ENCODE measurements around the gene TNFAIP3. TPM values are rescaled to one million over a fixed set of nuclear protein-coding genes. Genes with fewer than 3 reads are reported as not detected.
"Not testable (repeated sequence)": the region's sequence is repeated elsewhere in the genome, so short reads cannot be mapped to it uniquely, and the experiment has no call there.

The TNFAIP3 gene
- total RNA-seq, 4 donors from 2014 or later, result 21.0 to 54.3 (median 29.8) TPM

DNA sequence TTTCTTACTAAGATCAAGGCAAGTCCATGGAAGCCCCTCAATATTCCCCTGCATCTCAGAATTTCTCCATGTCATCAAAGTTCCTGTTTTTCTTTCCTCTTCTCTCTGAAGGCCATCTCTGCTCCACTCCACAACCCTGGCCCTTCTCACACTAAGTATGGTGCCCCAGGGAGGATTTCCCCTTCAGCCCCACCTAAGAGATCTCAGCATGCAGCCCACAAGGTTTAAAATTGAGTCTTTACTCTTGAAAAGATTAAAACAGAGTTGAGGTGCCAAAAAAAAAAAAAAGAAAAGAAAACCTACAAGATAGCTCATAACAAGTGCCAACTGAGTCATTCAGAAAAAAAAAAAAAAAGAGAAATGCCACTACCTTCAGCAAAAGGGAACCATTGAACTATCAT is 36.5 kb upstream of the TNFAIP3 start:
- H3K27ac ChIP-seq (replicated peaks in 1 of 4), result no peak overlapping the region
- no peak for DNase-seq (ENCODE audit: extremely low spot score)
- intact Hi-C loops (cut with DNase I), result no loop called here
- H3K36me3 ChIP-seq, result no peaks in the 10 kb centered on the region
- no peaks in the 10 kb centered on the region for H3K9me3 ChIP-seq
- H3K27me3 ChIP-seq, result no peaks in the 10 kb centered on the region
- TF ChIP-seq, protein P1, sequence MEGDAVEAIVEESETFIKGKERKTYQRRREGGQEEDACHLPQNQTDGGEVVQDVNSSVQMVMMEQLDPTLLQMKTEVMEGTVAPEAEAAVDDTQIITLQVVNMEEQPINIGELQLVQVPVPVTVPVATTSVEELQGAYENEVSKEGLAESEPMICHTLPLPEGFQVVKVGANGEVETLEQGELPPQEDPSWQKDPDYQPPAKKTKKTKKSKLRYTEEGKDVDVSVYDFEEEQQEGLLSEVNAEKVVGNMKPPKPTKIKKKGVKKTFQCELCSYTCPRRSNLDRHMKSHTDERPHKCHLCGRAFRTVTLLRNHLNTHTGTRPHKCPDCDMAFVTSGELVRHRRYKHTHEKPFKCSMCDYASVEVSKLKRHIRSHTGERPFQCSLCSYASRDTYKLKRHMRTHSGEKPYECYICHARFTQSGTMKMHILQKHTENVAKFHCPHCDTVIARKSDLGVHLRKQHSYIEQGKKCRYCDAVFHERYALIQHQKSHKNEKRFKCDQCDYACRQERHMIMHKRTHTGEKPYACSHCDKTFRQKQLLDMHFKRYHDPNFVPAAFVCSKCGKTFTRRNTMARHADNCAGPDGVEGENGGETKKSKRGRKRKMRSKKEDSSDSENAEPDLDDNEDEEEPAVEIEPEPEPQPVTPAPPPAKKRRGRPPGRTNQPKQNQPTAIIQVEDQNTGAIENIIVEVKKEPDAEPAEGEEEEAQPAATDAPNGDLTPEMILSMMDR (IDR thresholded peaks at IDR 0.05), result no peak
- TF ChIP-seq POLR2AphosphoS5 (IDR thresholded peaks at IDR 0.05) (no peak), EP300 (IDR thresholded peaks at IDR 0.05) (no peak), POLR2A (IDR thresholded peaks at IDR 0.05; ENCODE audit: low read depth) (no peak)
- H3K4me3 ChIP-seq, result no peak overlapping the region
- no peaks in the 10 kb centered on the region for H3K4me1 ChIP-seq

DNA sequence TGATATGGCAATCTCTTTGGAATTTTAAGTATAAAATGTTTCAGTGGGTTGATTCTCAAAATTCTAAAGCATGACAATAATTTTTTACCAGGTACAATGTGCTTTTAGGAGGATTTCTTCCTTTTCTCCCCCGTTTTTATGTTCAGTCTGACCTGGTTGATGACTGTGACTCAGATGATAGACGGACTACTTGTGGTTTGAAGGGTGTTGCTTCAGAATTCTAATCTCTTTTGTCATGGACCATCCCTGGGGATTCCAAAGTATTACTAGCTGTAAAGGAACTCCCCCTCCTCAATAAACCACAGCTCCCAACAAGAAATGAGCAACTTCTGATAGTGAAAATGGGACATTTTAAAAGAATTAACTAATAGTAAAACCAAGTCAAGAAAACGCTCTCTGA is 34.9 kb upstream of the TNFAIP3 start:
- Histone ChIP-seq H3K36me3 (no peaks in the 10 kb centered on the region), H3K4me1 (no peaks in the 10 kb centered on the region), H3K27ac (replicated peaks in 1 of 4) (no peak overlapping the region), H3K9me3 (no peaks in the 10 kb centered on the region), H3K27me3 (no peaks in the 10 kb centered on the region), H3K4me3 (no peak overlapping the region)
- DNase-seq (ENCODE audit: extremely low spot score), result no peak
- intact Hi-C loops (cut with DNase I), result no loop called here
- TF ChIP-seq POLR2AphosphoS5 (IDR thresholded peaks at IDR 0.05) (no peak), EP300 (IDR thresholded peaks at IDR 0.05) (no peak), POLR2A (IDR thresholded peaks at IDR 0.05; ENCODE audit: low read depth) (no peak)
- TF ChIP-seq, protein P1 (IDR thresholded peaks at IDR 0.05), result no peak
- 81% methylated on average over 3 of the region's 3 CpGs for WGBS

DNA sequence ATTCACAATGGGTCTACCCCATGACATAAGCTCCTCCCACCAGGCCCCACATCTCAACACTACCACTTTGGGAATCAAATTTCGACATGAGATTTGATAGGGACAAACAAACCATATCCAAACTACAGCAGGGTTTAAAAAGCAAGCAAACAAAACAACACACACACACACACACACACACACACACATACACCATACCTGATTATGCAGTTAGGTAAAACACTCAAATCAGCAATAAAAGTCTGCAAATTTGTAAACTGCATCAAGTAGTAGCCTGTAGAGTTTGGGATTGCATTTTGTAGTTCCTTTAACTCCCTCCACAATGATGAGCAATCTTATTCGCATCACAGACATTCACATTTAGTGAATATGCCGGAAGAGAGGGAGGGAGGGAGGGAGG is 32.6 kb upstream of the TNFAIP3 start:
- TF ChIP-seq POLR2AphosphoS5 (IDR thresholded peaks at IDR 0.05) (no peak), POLR2A (IDR thresholded peaks at IDR 0.05; ENCODE audit: low read depth) (no peak), EP300 (IDR thresholded peaks at IDR 0.05) (no peak)
- TF ChIP-seq, protein P1 (IDR thresholded peaks at IDR 0.05), result no peak
- no peaks in the 10 kb centered on the region for H3K4me1 ChIP-seq
- no peak for DNase-seq (ENCODE audit: extremely low spot score)
- no peaks in the 10 kb centered on the region for H3K9me3 ChIP-seq
- intact Hi-C loops (cut with DNase I), result no loop called here
- H3K27me3 ChIP-seq, result no peaks in the 10 kb centered on the region
- H3K27ac ChIP-seq (replicated peaks in 1 of 4), result no peak overlapping the region
- H3K36me3 ChIP-seq, result no peaks in the 10 kb centered on the region
- WGBS, result 90% methylated on average over 3 of the region's 3 CpGs
- no peak overlapping the region for H3K4me3 ChIP-seq

DNA sequence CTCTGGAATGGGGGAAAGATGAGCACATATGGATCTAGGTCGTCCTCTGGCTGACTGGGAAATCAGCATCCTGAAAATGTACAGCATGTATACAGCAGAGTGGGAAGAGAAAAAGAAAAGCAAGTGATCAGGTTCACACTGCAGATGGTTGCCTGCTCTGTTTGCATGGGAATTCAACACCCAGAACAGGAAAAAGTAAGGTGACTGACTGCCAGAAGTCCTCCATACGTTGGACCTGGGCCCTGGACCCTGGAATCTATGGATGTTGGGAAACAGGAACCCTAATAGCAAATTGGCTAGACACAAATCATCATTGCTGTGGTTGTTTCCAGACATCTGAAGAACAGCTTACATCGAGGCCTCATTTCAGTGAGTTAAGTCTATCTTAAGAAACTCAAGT is 30.3 kb upstream of the TNFAIP3 start:
- WGBS, result 66% methylated on average over 3 of the region's 3 CpGs
- Histone ChIP-seq H3K27me3 (no peaks in the 10 kb centered on the region), H3K9me3 (no peaks in the 10 kb centered on the region), H3K4me1 (no peaks in the 10 kb centered on the region), H3K36me3 (no peaks in the 10 kb centered on the region), H3K4me3 (no peak overlapping the region), H3K27ac (replicated peaks in 1 of 4) (no peak overlapping the region)
- intact Hi-C loops (cut with DNase I), result no loop called here
- no peak for DNase-seq (ENCODE audit: extremely low spot score)
- TF ChIP-seq POLR2A (IDR thresholded peaks at IDR 0.05; ENCODE audit: low read depth), result no peak
- TF ChIP-seq, protein P1 (IDR thresholded peaks at IDR 0.05), result no peak
- no peak for TF ChIP-seq EP300 (IDR thresholded peaks at IDR 0.05)
- TF ChIP-seq POLR2AphosphoS5 (IDR thresholded peaks at IDR 0.05), result no peak

DNA sequence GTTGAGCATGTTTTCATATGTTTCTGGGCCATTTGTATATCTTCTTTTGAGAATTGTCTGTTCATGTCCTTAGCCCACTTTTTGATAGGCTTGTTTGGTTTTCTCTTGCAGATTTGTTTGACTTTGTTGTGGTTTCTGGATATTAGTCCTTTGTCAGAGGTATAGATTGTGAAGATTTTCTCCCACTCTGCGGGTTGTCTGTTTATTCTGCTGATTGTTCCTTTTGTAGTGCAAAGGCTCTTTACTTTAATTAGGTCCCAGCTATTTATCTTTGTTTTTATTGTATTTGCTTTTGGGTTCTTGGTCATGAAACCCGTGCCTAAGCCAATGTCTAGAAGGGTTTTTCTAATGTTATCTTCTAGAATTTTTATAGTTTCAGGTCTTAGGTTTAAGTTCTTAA is 29.0 kb upstream of the TNFAIP3 start:
- intact Hi-C loops (cut with DNase I); H3K36me3 ChIP-seq; H3K27me3 ChIP-seq; H3K4me1 ChIP-seq; H3K27ac ChIP-seq (replicated peaks in 1 of 4); H3K4me3 ChIP-seq; H3K9me3 ChIP-seq; DNase-seq (ENCODE audit: extremely low spot score): not testable (repeated sequence)
- 93% methylated on average over 2 of the region's 2 CpGs for WGBS

DNA sequence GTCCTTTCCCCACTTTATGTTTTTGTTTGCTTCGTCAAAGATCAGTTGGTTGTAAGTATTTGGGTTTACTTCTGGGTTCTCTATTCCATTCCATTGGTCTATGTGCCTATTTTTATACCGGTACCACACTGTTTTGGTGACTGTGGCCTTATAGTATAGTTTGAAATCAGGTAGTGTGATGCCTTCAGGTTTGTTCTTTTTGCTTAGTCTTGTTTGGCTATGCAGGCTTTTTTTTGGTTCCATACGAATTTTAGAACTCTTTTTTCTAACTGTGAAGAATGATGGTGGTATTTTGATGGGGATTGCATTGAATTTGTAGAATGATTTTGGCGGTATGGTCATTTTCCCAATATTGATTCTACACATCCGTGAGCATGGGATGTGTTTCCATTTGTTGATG is 28.5 kb upstream of the TNFAIP3 start:
- H3K27me3 ChIP-seq; H3K9me3 ChIP-seq; intact Hi-C loops (cut with DNase I); H3K4me1 ChIP-seq; H3K36me3 ChIP-seq; H3K27ac ChIP-seq (replicated peaks in 1 of 4); H3K4me3 ChIP-seq; DNase-seq (ENCODE audit: extremely low spot score): not testable (repeated sequence)
- WGBS, result 90% methylated on average over 5 of the region's 5 CpGs

Data from esophagus muscularis mucosa (tissue), 4 donors.